ENCODE measurements around the gene RPL22.
A peak's percentile ranks its signal among the peaks of the same experiment; 100 is the strongest.

The RPL22 gene

DNA sequence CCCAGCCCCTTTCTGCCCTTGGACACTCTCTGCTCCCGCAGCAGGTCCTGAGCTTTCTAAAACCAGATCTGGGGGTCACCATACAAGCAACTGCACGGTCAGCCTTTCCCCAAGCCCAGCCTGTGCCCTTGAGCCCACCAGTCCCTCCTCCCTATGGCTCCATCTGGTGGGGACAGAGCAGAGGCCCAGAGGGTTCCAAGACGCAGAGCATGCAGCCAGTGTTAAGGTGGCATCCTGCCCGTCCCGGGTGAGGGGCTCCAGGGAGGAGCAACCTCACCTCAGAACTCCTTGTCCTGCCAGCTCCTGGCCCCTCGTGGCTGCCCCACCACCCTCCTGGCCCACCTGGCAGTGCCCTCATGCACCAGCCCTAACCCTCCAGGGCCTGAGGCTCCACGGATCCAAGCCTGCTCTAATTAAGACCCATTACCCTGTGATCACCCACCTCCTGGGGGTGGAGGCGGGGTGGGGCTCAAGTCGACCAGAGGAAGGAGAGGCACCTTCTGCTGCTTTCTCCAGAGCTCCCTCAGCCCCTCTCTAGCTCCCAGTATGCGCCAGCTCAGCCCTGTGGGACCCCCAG, 27.8 kb downstream of the RPL22 start:
- peak; percentile 53 for DNase-seq

- DNase-seq = no peak
These were observed 28.6 kb downstream of the RPL22 start for GRCh38 chr1:6170742-6171201.

DNA sequence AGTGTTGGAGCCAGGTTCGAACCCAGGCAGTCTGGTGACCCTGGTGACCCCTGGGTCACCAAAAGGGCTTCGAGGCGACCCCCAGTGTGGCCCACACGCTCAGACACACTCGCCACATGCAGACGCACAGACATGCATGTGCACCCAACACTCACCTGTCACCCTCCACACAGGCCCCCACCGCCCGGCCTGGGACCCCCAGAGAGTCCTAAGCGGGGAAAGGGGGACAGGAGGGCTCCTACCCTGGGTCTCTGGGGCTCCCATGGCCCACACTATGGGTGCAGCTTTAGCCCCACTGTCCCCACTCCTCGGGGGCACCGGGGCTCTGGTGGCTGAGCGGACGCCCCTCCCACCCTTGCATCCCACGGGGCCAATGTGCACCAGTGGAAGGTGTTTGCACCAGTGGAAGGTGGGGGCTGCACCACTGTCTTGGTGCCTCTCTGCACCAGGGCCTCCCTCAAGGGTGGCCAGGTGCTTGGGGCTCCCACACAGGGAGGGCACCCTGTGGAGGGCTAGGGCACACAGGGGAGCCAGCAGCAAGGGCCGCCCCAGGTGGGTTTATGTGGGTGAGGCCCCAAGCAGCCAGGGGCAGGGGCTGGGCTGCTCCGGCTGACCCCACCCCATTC, 29.2 kb downstream of the RPL22 start:
- DNase-seq = no peak

- DNase-seq = no peak
These were observed 30.3 kb downstream of the RPL22 start for GRCh38 chr1:6168947-6169586.

- DNase-seq = no peak
These were observed 31.7 kb downstream of the RPL22 start for GRCh38 chr1:6167391-6168303.

DNA sequence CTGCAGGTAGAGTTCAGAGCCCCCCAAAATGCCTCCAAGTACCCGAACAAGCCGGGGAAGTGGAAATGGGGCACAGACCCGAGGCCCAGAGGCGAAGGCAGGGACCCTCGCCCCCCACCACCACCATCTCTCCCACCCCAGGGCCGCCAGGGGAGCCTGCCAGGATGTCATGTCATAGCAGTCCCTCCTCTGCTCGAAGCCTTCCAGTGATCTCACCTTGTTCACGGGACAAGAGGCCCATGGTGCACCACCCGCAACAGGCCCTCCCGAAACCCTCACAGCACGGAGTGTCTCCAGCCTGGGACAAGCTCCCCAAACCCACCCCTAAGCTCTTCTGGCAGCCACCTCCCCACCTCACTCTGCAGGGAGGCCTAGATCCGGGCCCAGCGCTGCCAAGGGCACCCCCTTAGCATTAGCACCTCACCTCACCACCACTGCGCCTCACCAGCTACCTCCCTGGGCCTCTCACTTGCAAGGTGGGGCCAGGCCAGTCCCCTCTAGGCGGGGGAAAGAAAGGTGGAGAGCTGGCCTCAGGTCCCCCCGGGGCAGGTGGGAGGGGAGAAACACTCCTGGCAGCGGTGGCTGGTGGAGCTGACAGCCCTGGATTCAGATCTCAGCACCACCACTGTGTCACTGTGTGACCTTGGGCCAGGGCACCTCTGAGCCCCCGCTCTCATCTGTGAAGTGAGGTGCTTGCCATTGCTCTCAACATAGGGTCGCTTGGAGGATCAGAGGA, 32.6 kb downstream of the RPL22 start:
- no peak for DNase-seq

DNA sequence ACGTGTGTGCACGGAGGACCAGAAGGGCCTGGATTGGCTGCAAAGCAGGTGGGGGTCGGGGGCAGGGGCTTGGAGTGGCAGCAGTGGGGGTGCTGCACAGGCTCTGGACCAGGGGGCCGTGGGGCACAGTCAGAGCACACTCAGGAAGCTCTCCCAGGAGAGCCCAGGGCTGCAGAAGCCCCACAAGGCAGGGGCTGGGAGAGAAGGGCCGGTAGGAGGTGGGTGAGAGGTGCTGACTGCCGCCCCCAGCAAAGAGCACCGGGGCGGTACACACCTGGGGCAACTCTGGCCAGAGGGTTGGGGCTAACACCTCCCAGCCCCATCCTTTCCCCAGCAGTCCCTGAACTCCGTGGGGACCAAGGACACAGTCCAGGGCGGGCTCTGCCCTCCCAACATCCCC, 33.2 kb downstream of the RPL22 start:
- no peak for DNase-seq

DNA sequence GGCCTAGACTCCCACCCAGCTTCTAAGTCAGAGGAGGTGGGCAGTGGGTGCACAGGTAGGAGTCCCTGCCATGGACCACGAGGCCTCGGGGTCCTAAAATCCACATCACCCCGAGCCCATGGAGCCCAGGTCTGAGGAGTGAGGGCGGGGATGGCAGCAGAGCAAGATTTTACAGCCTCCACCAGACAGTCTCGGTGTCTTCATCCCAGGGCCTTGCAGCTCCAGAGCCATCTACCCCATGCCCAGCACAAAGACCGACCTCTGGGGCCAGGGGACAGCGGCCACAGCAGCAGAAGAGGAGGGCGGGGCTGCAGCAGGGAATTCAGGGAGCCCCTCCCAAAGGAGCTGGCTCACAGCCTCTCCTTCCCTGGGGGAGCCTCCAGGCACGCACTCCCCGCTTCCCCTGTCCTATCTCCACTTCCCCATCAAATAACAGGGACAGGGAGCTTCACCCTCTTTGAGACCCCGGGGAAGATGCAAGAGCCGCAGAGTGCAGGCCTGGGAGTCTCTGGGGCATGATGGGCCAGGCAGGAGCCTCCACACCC, 33.9 kb downstream of the RPL22 start:
- no peak for DNase-seq

DNA sequence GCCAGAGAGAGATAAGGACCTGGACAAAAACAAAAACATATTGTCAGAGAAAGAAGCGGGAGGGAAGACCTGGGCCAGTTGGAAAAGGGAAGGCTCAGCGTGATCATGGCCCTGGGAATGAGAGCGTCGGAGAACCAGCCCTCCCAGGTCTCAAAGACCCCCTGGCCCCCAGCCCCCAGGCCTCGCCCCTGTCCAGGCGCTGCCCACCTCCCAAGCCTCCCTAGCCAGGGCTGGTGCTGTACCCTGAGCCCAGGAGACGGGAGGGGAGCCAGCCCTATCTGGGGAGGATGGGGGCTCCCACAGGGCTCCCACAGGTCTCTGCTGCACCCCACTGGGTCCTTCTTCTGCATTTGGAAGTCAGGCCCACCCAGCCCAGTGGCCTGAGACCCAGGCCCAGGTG, 34.4 kb downstream of the RPL22 start:
- DNase-seq = no peak

DNA sequence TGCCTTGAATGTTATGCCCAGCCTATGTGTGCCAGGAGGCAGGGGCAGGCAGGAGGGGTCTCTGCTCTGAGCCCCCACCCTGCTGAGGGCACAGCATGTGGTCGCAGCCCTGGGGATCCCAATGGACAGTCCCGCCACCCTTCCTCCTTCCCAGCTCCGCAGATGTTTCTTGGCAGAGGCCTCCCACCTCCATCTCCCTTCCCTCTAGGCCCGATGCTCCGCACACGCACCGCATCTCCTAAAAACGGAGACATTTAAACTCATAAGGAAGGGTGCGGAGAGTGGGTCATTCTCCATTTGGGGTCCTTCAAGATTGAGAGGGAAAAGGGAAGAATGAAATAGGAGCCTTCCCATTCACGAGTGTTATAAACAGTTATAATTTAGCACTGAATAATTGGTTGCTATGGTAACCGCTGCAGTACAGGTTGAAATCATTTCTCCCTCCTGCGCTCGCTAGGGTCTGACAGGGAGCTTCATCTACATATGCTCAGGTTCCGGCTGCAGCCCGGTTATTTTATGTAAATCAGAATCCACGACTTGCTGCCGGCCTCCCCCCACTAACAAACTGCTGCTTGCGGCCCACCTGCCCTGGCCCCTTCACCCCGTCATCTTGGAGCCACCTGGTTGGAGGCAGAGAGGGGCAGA, 35.3 kb downstream of the RPL22 start:
- no peak for DNase-seq

GRCh38 chr1:6163191-6163972, 36.0 kb downstream of the RPL22 start:
- no peak for DNase-seq

- no peak for DNase-seq
These were observed 36.6 kb downstream of the RPL22 start for GRCh38 chr1:6162773-6163172.

DNA sequence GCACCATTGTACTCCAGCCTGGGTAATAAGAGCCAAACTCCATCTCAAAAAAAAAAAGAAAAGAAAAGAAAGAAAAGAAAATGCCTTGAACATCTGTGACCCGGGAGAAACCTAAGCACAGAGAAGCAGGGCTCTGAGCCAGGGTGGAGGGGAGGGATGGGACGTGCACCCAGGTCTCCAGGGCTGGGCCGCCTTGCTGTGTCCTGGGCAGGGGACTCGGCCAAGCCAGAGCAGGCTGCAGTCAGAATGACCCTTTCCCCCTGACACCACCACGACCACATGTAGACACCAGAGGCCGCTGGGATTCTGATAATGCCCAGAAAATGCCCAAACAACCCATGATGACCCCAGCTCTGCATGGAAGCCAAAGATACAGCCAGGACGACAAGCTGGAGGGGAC, 37.1 kb downstream of the RPL22 start:
- no peak for DNase-seq

DNA sequence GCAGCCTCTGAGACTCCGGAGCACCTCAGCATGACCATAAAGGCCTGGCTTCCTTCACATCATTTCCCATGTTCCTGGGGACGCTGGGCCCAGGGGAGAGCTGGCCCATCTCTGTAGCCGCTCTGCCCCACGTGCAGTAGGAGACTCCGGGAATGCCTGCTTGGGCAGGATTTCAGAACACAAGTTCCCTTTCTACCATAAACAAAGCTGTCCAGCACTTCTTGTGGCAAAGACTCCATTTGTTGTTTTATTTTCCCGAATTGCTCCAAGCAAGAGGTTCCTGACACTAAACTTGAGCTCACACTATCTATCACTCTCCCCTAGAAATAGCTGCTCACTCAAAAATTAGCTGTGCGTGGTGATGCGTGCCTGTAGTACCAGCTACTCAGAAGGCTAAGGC, 41.2 kb downstream of the RPL22 start:
- no peak for DNase-seq

DNA sequence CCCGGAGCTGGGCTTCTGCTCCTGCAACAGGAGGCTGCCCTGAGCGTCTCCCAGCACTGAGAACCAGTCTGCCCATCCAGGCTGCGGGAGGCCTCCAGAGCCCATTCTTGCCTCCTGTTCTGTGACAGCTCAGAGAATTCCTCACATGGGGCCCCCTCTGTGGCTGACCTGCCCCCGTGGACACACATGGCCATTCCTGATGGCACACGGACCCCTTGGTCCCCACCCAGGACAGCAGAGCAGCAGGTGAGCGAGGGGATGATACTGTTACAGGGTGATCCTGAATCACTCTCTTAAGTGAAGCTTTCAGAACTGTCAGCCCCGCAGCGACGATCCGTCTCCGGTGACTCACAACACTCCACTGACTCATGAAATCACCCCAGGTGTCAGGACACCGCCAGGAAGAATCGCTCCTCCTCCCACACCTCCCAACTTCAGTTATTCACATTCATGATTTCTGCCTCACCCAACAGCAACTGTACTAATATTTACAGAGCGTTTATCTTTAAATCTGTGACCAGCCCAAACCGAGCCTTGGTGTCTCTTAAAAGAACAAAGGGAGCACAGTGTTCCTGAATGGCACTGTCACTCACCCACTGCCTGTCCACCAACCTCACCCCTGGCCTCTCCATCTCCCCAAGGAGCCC, 41.7 kb downstream of the RPL22 start:
- DNase-seq = no peak

GRCh38 chr1:6157132-6157527, 42.3 kb downstream of the RPL22 start:
- DNase-seq = no peak

GRCh38 chr1:6154525-6155319, 44.7 kb downstream of the RPL22 start:
- no peak for DNase-seq

- no peak for DNase-seq
These were observed 46.5 kb downstream of the RPL22 start for GRCh38 chr1:6152882-6153281.

DNA sequence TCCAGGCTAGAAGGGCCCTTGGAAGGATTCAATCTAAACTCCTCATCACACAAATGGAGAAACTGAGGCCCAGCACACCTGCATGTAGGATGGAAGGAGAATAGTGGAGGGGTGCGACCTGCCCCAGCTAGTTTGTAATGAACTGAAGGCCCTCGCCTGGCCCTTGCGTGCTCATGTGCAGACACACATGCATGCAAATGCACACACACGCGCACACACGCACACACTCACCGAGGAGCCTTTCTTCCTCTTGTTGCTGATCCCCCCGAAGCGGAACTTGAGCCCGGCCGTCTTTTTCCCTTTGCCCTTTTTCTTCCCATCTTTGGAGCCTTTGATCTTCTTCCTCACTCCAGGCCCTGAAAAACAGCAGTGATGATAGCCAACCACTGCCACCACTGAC, 47.2 kb downstream of the RPL22 start:
- DNase-seq = no peak

Data from hematopoietic multipotent progenitor cell treated with erythropoietin and hydrocortisone succinate and interleukin-3 and kit ligand, for 6 days (in vitro differentiated cells).